ENCODE data around the gene RAB5A. TPM values are rescaled to one million over a fixed set of nuclear protein-coding genes. Genes with fewer than 3 reads are reported as not detected.
A peak's percentile ranks its signal among the peaks of the same experiment; 100 is the strongest.
"Not testable (repeated sequence)": the region's sequence is repeated elsewhere in the genome, so short reads cannot be mapped to it uniquely, and the experiment has no call there.

Gene RAB5A, protein sequence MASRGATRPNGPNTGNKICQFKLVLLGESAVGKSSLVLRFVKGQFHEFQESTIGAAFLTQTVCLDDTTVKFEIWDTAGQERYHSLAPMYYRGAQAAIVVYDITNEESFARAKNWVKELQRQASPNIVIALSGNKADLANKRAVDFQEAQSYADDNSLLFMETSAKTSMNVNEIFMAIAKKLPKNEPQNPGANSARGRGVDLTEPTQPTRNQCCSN
- polyA plus RNA-seq (ENCODE audit: insufficient read length in 3 of 3): 10 to 100 TPM; 76.2 to 84.6 (median 79.5) TPM

DNA sequence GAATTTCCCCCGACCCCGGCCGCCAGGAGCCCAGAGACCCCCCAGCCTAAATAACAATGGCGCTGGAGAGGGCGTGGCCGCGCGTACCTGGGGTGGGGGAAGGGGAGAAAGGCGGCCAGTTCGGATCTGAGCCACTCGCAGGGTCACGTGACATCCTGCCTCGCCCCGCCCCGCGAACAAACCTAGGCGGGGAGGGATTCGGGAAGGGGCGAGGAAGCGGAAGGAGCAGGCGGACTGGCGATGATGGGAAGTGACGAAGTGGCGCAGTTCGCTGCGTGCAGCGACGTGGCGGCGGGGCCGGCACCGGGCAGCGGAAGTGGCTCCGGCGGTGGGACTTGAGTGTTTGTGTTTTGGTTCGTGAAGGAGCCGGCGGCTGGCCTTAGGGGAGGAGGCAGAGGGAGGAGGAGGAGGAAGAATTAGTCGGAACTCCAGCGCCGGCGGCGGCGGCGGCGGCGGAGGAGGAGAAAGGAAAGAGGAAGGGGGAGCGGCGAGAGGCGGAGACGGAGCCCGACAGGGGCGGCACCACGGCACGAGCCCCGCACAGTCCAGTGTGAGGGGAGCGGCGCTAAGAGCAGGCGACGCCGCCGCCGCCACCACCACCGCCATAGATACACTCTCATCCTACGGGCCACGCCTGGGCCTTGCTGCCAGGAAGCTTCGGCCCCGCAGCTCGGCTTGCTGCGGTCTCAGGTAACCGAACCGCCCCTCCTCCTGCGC is at the start of gene RAB5A:
RAB5A (plus strand) TSS at position 266 of the 717 bp plus-strand sequence. CDS start 3,802 bp downstream, outside the sequence.
- DNase-seq (ENCODE audit: low read depth in 3 of 3, low spot score in 2 of 3): peak; percentile 86 to 97 (median 93)

DNA sequence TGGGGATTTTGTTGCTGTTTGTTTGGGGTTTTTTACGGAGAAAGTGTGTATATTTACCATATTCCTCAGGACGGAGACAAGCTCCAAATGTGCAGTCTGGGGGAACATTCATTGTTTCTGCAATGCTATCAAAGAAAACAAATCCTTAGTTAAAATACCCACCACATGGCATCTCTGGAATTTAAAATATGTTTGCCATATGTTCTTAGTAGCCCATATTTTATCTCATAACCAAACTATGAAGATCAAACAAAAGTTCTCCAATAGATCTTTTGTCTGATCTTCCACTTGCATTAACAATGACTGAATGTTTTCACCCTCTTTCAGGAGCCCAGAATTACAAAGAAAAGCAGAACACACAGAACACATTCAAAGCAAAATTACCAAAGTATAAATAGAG is 48.2 kb upstream of the RAB5A start:
- DNase-seq (ENCODE audit: low read depth in 3 of 3, low spot score in 2 of 3): no peak

GRCh38 chr3:19899264-19899663 is 47.6 kb upstream of the RAB5A start:
- no peak for DNase-seq (ENCODE audit: low read depth in 3 of 3, low spot score in 2 of 3)

DNA sequence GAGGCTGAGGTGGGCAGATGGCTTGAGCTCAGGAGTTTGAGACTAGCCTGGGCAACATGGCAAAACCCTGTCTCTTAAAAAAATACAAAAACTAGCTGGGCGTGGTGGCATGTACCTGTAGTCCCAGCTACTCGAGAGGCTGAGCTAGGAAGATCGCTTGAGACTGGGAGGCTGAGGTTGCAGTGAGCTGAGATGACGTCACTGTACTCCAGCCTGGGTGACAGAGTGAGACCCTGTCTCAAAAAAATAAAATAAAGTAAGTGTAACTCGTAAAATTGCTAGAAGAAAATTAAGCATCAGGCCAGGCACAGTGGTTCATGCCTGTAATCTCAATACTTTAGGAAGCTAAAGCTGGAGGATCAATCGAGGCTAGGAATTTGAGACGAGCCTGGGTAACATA is 47.1 kb upstream of the RAB5A start:
- not testable (repeated sequence) for DNase-seq (ENCODE audit: low read depth in 3 of 3, low spot score in 2 of 3)

DNA sequence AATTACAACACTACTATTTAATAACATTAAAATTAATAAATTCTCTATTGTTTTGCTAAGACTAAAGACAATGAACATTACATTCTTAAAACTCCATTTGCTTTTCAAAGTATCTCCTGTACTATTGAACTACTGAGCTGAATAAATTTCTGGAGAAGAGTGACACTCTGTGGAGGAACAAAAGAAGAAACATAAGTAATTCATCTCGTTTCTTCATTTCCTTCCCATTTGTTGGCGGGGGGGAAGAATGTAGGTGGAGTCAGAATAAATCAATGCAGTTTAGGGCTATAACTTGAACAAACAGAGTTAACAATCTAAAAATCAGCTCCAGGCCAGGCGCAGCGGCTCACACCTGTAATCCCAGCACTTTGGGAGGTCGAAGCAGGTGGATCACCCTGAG is 45.6 kb upstream of the RAB5A start:
- DNase-seq (ENCODE audit: low read depth in 3 of 3, low spot score in 2 of 3): no peak

GRCh38 chr3:19901918-19902317 is 45.0 kb upstream of the RAB5A start:
- DNase-seq (ENCODE audit: low read depth in 3 of 3, low spot score in 2 of 3): no peak

- DNase-seq (ENCODE audit: low read depth in 3 of 3, low spot score in 2 of 3): no peak
These were observed 43.2 kb upstream of the RAB5A start for GRCh38 chr3:19903649-19904048.

DNA sequence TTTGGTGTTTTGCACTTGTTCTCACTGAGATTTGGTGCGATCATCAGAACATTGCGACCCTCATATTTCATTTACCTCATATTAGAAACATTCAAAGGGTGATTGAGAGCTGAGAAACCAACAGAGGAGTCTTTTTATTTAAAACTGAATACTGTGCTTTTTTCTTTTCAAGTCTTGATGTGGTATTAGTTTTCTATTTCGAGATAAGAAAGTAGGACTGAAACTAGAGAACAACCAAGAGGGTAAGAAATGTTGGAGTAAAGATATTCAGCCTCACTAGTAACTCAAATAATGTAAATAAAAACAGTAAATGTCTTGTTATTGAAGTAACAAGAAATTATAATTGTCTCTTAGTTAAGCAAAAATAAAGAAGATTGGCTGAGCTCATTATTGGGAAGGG is 39.4 kb upstream of the RAB5A start:
- DNase-seq (ENCODE audit: low read depth in 3 of 3, low spot score in 2 of 3): no peak

- DNase-seq (ENCODE audit: low read depth in 3 of 3, low spot score in 2 of 3): no peak
These were observed 35.4 kb upstream of the RAB5A start for GRCh38 chr3:19911452-19911851.

DNA sequence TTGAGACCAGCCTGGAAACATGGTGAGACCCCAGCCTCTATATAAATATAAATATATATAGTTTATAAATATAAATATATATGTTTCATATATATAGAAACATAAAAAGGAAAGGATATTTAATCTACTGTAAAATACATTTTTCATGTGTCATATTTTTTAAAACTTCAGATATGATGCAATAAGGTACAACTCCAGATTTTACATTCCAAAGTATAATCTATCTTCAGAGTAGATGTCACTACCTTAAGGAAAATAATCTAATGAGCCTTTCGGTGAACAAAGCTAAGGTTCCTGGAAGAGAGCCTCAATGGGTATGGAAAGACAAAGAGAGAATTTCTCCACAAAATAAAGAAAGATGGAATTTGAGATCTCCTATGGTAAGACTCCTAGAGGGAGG is 29.7 kb upstream of the RAB5A start:
- no peak for DNase-seq (ENCODE audit: low read depth in 3 of 3, low spot score in 2 of 3)

GRCh38 chr3:19920401-19921080 is 26.4 kb upstream of the RAB5A start:
- no peak for DNase-seq (ENCODE audit: low read depth in 3 of 3, low spot score in 2 of 3)

DNA sequence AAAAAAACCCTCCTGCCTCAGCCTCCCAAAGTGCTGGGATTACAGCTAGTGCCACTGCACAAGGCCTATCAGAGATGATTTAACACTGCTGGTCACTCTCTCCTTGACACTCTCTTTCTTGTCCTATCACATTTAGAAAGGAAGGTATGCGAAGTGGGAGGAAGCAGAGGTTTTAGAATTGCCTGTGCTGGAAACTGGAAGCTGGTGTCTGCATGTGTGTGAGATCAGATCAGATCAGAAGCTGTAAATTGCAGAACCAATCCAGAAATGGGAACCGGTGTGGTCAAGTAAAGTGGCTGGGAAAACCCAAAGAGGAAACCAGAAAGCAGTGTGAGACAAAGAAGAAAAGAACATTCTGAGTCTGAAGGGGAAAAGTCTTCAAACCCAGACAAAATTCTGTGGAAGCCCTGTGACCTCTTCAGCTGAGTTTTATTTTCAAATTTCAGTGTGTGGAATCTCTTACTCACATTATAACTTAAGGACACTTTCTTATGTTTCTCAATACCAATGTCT is 15.7 kb upstream of the RAB5A start:
- DNase-seq (ENCODE audit: low read depth in 3 of 3, low spot score in 2 of 3): no peak

DNA sequence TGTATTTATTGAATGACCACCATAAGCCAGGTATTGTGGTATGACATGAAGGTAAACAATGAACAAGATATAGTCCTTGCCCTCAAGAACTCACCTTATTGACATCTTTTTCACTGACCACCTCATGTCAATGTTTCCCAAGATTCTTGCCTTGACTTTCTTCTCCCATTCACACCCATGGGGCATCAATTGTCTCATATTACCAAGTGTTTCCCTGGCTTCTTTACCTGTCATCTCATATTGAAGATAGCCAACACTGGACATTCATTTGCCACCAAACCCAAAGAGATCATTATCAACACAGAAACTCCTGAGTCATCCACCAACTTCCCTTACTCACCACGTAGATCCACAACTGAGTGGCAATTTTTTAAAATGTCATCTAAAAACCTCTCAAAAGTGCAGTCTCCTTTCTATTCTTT is 15.1 kb upstream of the RAB5A start:
- DNase-seq (ENCODE audit: low read depth in 3 of 3, low spot score in 2 of 3): no peak

GRCh38 chr3:19932422-19932821 is 14.5 kb upstream of the RAB5A start:
- no peak for DNase-seq (ENCODE audit: low read depth in 3 of 3, low spot score in 2 of 3)

- no peak for DNase-seq (ENCODE audit: low read depth in 3 of 3, low spot score in 2 of 3)
These were observed 12.8 kb upstream of the RAB5A start, which contains the start of gene EFHB for GRCh38 chr3:19934098-19934566. EFHB (minus strand) TSS chr3:19934217; CDS start chr3:19934018, 199 bp downstream.

GRCh38 chr3:19937459-19938294 is 9.2 kb upstream of the RAB5A start:
- no peak for DNase-seq (ENCODE audit: low read depth in 3 of 3, low spot score in 2 of 3)

- DNase-seq (ENCODE audit: low read depth in 3 of 3, low spot score in 2 of 3): no peak
These were observed 8.6 kb upstream of the RAB5A start for GRCh38 chr3:19938295-19938627.

GRCh38 chr3:19940643-19941042 is 6.3 kb upstream of the RAB5A start:
- no peak for DNase-seq (ENCODE audit: low read depth in 3 of 3, low spot score in 2 of 3)

- no peak for DNase-seq (ENCODE audit: low read depth in 3 of 3, low spot score in 2 of 3)
These were observed 1.4 kb upstream of the RAB5A start for GRCh38 chr3:19945534-19945933.

DNA sequence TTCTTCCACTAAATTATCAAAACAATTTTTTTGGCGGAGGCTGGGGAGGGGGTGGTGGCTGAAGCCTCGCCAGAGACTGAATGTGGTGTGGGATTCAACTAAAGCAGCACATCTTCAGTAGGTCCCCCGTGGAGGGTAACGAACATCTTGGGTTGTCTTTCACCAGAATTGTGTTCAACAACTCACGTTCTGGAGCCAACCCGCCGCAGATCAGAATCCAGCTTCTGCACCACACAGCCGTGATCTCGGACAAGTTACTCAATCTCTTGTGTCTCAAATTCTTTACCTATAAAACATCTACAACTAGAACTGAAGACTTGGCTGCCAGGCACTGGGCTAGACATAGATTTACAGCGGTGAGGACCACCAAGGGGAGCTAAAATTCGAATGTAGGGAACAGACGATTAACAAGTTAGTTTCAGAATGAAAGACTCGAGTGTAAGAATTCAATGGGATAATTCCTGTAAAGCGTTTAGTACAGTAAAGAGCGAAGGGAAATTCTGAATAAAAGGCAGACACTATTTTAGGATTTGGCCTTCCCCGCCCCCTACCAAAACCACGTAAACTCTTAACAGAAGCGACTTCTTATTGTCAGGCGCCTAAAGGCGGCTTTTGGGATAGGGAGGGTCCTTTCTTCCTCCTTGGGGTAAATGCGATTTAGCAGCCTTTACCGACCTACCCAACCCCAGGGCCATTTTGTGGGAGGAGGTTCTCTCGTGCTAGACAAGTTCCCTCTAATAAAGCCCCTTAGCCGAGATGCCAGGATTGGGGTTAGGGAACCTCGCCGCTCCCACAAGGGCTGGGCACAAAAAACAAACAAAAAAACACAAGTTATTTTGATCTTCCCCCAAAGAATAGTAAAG is 697 bp upstream of the RAB5A start:
- peak in 1 of 3 donors; percentile 7 for DNase-seq (ENCODE audit: low read depth in 3 of 3, low spot score in 2 of 3)

Measured in right renal cortex interstitium (tissue), 3 donors.